ENCODE results near the gene B3GNT7.

B3GNT7 gene

DNA sequence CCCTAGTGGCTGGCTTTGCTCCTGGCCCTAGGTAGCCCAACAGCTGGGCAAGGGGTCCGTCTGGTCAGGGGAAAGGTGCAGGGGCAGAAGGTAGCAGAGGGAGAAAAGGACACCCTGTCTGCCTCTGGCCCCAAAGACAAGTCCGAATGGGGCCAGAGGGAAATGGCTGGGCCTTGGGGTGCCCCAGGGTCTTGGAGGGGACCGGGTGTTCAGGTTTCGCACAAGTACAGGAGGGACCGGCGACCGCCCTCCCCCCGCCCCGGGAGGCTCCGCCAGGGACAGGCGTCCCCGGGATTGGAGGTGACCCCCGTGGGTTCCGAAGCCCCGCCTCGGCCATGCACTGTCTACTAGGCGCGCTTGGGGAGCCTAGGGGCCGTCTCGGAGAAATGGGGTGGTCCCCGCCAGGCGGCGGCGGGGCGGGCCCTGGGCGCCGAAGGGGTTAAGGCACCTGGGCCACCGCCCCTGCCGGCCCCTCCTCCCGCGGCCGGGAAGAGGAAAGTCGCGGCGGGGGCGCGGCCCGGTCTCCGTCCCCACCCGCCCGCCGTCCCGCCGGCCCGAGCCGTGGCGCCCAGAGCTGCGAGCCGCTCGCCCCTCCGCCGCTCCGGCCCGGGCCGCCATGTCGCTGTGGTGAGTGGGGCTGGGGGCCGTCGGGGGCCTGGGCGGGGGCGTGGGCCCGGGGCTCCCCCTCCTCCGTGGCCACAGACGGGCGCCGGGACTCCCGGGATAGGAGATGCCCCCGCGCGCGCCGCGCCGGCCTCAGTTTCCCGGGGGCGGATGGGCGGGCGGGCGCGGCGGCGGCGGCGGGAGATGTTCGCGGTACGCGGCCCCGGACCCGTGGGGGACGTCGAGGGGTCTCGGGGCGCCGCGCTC is at the start of gene B3GNT7:
Gene B3GNT7 (plus strand): TSS at position 523 of the 870 bp plus-strand sequence. CDS start 94 bp downstream, at position 617.
- H3K27ac ChIP-seq (ENCODE audit: low read length), result no peak within 1 kb of the TSS
- no peaks in the 10 kb centered on the region for H3K9me2 ChIP-seq (replicated peaks; ENCODE audit: insufficient read depth, low read length)
- TF ChIP-seq CTCF (IDR thresholded peaks at IDR 0.05; ENCODE audit: low read length), result no peak
- no peak for TF ChIP-seq EZH2phosphoT487 (IDR thresholded peaks at IDR 0.05; ENCODE audit: low read length)
- TF ChIP-seq EZH2 (optimal IDR thresholded peaks at IDR 0.05; ENCODE audit: low read depth, low read length), result no peak
- DNase-seq, result no peak
- H3K27me3 ChIP-seq (replicated peaks; ENCODE audit: insufficient read depth, low read length), result peaks cover 7% of the 10 kb centered on the region; the same call in 1 of the 2 replicates
- H3K9ac ChIP-seq (ENCODE audit: low read length), result no peak within 1 kb of the TSS
- no peak within 1 kb of the TSS for H3K4me2 ChIP-seq (ENCODE audit: low read depth, low read length)
- H3F3A ChIP-seq (ENCODE audit: insufficient read depth, low read length), result no peaks in the 10 kb centered on the region
- H4K20me1 ChIP-seq (ENCODE audit: insufficient read depth, low read length), result no peaks in the 10 kb centered on the region
- H3K79me2 ChIP-seq (ENCODE audit: low read length), result no peaks in the 10 kb centered on the region
- no peak within 1 kb of the TSS for H3K4me3 ChIP-seq (ENCODE audit: low read length)
- H2AFZ ChIP-seq (ENCODE audit: low read length), result no peak within 1 kb of the TSS
- no peaks in the 10 kb centered on the region for H3K9me3 ChIP-seq (replicated peaks; ENCODE audit: insufficient read depth, low read length)
- H3K36me3 ChIP-seq (replicated peaks; ENCODE audit: insufficient read depth, low read length), result no peaks in the 10 kb centered on the region
- H3K4me1 ChIP-seq (ENCODE audit: low read length), result no peaks in the 10 kb centered on the region

DNA sequence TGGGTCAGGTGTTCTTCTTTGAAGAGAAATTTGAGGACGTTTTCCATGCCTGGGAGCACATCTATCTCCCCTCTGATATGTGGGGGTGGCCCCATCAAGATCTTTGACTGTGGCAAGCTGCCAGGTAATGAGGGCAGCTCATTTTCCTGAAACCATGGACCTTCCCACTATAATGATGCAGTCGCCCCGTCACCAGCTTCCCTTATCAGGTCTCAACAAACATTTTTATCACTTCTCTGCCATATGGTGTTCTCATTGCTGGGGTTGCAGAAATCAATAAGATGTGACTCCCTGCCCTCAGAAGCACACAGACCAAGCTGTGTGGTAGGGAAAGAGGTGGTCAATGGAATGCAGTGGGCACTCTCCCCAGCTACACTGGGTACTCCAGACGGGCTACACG is 48.4 kb upstream of the B3GNT7 start:
- no peak overlapping the region for H3K4me2 ChIP-seq (ENCODE audit: low read depth, low read length)
- no peak overlapping the region for H3K4me3 ChIP-seq (ENCODE audit: low read length)
- H4K20me1 ChIP-seq (ENCODE audit: insufficient read depth, low read length), result no peaks in the 10 kb centered on the region
- H3K27ac ChIP-seq (ENCODE audit: low read length), result no peak overlapping the region
- H3K9ac ChIP-seq (ENCODE audit: low read length), result no peak overlapping the region
- no peaks in the 10 kb centered on the region for H3K9me3 ChIP-seq (replicated peaks; ENCODE audit: insufficient read depth, low read length)
- no peak overlapping the region for H2AFZ ChIP-seq (ENCODE audit: low read length)
- no peaks in the 10 kb centered on the region for H3K36me3 ChIP-seq (replicated peaks; ENCODE audit: insufficient read depth, low read length)
- no peaks in the 10 kb centered on the region for H3K27me3 ChIP-seq (replicated peaks; ENCODE audit: insufficient read depth, low read length)
- no peaks in the 10 kb centered on the region for H3K4me1 ChIP-seq (ENCODE audit: low read length)
- no peaks in the 10 kb centered on the region for H3F3A ChIP-seq (ENCODE audit: insufficient read depth, low read length)
- no peaks in the 10 kb centered on the region for H3K9me2 ChIP-seq (replicated peaks; ENCODE audit: insufficient read depth, low read length)
- no peaks in the 10 kb centered on the region for H3K79me2 ChIP-seq (ENCODE audit: low read length)
- no peak for TF ChIP-seq CTCF (IDR thresholded peaks at IDR 0.05; ENCODE audit: low read length)
- no peak for TF ChIP-seq EZH2 (optimal IDR thresholded peaks at IDR 0.05; ENCODE audit: low read depth, low read length)
- no peak for TF ChIP-seq EZH2phosphoT487 (IDR thresholded peaks at IDR 0.05; ENCODE audit: low read length)
- DNase-seq, result no peak

DNA sequence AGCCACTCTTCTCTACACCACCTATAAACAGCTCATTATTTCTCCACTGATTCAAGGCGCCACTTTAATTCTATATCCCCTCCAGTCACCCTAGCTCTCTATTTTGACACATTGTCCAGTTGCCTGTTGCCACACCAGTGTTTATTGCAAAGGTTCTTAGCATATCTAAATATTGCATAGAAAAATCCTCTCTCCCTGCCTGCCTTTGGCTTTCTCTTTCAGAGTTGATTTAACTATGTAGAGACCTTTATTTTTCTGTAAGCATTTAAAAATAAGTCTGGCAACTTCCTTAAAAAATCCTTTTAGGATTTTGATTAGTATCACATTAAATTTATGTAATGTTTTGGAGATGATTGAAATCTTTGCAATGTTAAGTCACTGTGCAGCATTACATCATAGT is 47.9 kb upstream of the B3GNT7 start:
- no peak overlapping the region for H3K9ac ChIP-seq (ENCODE audit: low read length)
- H3K9me2 ChIP-seq (replicated peaks; ENCODE audit: insufficient read depth, low read length), result no peaks in the 10 kb centered on the region
- no peaks in the 10 kb centered on the region for H3K9me3 ChIP-seq (replicated peaks; ENCODE audit: insufficient read depth, low read length)
- no peaks in the 10 kb centered on the region for H3K36me3 ChIP-seq (replicated peaks; ENCODE audit: insufficient read depth, low read length)
- no peaks in the 10 kb centered on the region for H3K79me2 ChIP-seq (ENCODE audit: low read length)
- no peak overlapping the region for H3K27ac ChIP-seq (ENCODE audit: low read length)
- H3K4me2 ChIP-seq (ENCODE audit: low read depth, low read length), result no peak overlapping the region
- H3K4me1 ChIP-seq (ENCODE audit: low read length), result no peaks in the 10 kb centered on the region
- H2AFZ ChIP-seq (ENCODE audit: low read length), result no peak overlapping the region
- TF ChIP-seq EZH2phosphoT487 (IDR thresholded peaks at IDR 0.05; ENCODE audit: low read length) (no peak), EZH2 (optimal IDR thresholded peaks at IDR 0.05; ENCODE audit: low read depth, low read length) (no peak), CTCF (IDR thresholded peaks at IDR 0.05; ENCODE audit: low read length) (no peak)
- no peaks in the 10 kb centered on the region for H3F3A ChIP-seq (ENCODE audit: insufficient read depth, low read length)
- DNase-seq, result no peak
- H3K27me3 ChIP-seq (replicated peaks; ENCODE audit: insufficient read depth, low read length), result no peaks in the 10 kb centered on the region
- no peak overlapping the region for H3K4me3 ChIP-seq (ENCODE audit: low read length)
- no peaks in the 10 kb centered on the region for H4K20me1 ChIP-seq (ENCODE audit: insufficient read depth, low read length)
